T-helper 22 cell (primary cell): ENCODE results near the gene NFYC.
A peak's percentile ranks its signal among the peaks of the same experiment; 100 is the strongest.
"Not testable (repeated sequence)": the region's sequence is repeated elsewhere in the genome, so short reads cannot be mapped to it uniquely, and the experiment has no call there.

Experiments
- DNase-seq: peaks from one replicate; pipeline ENCODE4 v3.0.0-alpha.2; 2020; ENCODE audit warnings: low read depth

NFYC gene

GRCh38 chr1:40706626-40707025 is 15.1 kb downstream of the NFYC start:
- no peak for DNase-seq

GRCh38 chr1:40708750-40709099 is 17.2 kb downstream of the NFYC start:
- no peak for DNase-seq

DNA sequence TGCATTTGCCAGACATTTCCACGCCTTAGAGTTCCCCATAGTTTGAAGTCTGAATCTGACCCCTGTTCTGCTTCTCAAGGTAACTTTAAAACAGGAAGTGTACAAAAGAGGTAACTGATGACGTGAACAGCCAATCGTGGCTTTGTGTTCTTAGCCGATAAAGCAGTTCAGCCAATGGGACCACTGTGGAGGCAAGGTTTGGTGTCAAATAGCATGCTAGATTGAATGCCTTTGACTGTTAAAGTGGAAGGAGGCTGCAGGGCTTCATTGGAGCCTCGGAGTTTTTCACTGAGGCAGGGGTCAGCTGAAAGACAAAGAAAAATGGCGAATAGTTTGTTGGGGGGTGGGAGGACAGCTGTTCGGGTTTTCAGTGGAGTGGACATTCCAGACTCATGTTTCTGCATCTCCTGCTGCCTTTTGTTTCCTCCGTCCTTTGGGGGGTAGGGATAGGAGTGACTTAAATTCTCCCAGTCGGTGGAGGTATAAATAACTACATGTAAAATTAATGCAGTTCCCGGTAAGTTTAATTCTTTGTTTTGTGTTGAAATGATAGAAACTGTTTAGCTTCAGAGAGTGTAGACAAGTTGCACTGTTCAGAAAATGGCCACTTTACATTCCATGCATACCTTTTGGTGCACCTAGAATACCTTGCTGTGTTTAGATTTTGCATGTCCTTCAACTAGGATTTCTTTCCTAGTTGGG is 17.7 kb downstream of the NFYC start:
- DNase-seq, result peak; percentile 67

- no peak for DNase-seq
Observed at GRCh38 chr1:40709802-40710278, 18.3 kb downstream of the NFYC start.

DNA sequence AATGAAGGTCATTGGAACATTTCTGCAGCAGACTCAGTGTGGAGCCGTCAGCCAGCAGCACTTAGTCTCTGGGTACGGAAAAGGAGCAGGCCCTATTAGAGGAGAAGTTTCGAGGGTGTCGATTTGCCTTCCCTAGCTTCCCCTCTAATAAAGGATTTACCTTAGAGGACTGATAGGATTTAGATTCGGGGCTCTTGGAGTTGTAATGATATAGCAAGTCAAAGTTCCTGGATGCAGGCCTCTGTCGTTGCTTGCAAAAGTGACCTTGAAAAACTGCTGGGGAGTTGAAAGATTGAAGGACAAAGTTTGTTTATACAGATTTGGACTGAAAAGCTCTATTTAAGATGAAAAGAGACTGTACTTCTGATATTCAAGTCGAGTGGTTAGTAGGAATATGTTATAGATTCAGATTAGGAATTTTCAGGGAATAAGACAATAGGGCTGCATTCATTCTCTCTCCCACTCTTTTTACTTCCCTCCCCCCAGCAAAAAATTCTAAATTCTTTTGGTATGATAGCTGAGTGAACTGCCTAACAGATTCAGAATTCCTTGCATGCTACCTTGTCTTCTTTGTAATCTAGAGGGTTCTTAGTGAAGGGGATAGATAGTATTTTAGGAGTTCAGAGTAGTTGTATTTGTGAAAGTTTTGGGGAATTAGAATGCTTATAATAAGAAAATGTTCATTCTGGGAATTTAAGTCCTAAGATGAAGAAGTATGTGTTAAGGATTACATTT is 19.2 kb downstream of the NFYC start:
- no peak for DNase-seq

DNA sequence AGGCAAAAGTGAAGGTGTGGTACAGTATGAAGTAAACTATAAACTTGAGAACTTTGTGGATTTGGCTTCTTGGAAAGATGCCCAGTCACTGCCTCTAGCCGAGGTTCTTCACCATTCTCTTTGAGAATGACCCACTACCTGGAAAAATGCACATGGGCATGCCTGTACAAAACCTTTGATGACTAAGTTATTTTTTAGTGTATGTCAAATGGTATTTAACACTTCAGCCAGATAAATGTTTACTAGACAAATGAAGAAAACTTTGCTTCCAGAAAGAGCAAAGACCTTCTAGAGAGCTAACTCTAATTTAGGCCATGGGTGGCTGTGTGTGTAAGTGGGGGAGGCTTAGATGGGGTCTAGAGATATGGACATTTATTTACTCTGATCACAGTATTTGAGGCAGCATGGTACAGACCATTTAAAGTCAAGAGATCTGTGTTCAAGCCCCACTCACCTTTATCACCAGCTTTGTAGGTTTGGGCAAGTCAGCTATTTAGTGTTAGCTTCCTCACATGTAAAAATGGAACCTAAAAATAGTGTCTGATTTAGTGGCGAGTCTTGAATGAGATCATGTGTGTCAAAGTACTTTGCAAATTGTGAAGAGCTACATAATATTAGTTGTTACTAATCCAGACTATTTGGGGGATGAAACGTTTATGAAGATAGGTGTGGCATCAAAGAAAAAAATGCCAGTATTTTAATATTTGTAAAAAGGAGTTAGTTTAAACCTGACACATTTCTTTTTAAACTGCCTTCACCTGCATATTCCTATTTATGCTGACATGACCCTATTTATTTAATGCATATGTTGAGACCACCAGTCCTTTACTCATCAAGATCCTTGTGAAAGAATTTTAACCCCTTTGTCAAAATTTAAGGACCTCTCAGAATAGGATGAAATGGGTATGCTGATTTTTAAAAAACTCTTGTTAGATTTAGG is 20.2 kb downstream of the NFYC start:
- no peak for DNase-seq

DNA sequence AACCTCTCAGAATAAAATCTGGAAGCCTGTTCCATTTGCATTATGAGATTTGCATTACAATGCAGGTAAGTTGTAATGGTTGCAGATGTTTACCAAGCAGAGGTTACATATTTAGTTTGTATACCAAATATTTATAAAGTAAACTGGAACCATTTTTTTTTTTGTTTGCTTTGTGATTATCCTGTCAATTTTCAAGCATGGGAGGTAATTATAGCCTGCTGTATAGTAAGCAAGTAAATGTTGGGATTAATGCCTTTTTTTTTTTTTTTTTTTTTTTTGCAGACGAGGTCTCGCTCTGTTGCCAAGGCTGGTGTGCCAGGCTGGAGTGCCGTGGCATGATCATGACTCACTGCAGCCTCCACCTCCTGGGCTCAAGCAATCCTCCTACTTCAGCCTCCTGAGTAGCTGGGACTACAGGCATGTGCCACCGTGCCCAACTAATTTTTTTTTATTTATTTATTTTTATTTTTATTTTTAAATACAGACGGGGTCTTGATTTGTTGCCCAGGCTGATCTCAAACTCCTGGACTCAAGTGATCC is 21.0 kb downstream of the NFYC start:
- DNase-seq, result no peak

DNA sequence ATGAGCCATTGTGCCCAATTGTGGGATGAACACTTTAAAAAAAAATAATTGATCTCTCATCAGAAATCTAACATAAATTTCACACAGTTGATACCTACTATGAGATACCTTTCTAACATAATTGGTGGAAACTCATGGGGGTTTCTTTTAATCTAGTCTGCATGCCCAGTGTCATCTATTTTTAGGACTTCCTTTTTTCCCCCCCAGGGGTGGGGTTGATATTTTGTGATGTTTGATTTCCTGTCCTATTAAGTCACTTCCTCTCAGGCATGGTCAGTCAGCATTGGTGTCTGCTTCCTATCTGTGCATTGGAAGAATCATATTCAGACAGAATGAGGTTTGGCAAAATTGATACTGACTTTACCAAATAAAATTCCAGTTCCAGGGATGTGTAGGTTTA is 21.5 kb downstream of the NFYC start:
- no peak for DNase-seq

DNA sequence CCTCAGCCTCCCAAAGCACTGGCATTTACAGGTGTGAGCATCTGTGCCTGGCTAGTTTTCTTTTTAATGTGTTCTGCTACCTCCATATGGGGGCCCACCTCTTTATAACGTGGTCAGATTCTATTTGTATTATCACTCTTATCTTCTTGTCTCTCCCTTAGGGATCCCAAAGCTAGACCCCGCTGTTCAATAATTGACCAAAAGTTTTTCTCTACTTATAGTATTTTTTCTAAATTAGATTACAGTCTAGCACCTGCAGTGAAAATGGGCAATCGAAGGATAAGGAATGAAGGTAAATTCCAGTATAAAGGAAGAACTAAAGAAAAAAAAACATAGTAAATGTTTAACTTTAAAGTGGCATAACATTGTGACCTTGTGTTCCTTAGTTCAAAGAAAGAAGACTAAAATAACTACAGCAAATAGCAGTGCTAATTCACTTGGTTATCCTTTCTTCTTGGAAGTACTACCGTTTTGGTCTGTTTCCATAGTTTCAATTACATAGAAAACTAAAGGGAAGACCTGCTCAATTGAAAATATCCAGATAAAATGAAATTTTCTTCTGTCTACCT is 24.1 kb downstream of the NFYC start:
- no peak for DNase-seq

GRCh38 chr1:40717065-40717464 is 25.6 kb downstream of the NFYC start:
- no peak for DNase-seq

DNA sequence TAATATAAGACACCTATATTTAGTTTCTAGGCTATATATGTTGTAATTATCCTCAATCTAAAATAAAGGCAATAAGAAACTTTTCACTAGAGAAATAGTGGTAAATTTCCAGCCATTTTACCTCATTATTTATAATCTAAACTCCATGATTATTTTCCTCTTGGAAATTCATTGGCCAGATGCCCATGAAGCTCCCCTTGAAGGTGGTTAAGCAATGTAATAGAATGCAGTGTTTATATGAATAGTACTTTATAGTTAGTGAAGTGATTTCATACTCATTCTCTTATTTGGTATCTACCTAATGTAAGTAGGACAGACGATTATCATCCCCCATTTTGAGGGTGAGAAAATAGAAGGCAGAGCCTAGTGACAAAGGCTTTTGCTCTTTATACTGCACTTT is 26.5 kb downstream of the NFYC start:
- DNase-seq, result no peak

GRCh38 chr1:40720493-40720892 is 29.0 kb downstream of the NFYC start:
- no peak for DNase-seq

DNA sequence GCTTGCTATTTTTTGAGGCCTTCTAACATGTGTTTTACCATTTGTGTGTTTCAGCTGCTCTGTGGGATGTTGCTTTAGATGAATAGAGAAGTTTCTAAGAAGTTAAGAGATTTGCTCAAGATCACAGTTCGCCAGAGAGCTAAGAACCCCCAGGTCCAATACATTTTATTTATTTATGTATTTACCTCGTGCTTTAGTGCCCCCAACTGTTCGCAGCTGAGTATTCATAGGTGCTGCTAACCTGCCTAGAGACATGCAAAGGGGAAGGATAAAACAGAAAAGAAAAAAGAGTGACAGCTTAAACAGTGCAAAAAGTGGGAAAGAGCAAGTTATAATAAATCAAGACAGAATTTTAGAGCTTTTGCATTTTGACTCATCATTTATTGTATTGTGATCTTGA is 31.1 kb downstream of the NFYC start:
- DNase-seq, result no peak

GRCh38 chr1:40723196-40723955 is 31.9 kb downstream of the NFYC start:
- DNase-seq, result no peak

GRCh38 chr1:40727662-40728061 is 36.2 kb downstream of the NFYC start:
- not testable (repeated sequence) for DNase-seq

DNA sequence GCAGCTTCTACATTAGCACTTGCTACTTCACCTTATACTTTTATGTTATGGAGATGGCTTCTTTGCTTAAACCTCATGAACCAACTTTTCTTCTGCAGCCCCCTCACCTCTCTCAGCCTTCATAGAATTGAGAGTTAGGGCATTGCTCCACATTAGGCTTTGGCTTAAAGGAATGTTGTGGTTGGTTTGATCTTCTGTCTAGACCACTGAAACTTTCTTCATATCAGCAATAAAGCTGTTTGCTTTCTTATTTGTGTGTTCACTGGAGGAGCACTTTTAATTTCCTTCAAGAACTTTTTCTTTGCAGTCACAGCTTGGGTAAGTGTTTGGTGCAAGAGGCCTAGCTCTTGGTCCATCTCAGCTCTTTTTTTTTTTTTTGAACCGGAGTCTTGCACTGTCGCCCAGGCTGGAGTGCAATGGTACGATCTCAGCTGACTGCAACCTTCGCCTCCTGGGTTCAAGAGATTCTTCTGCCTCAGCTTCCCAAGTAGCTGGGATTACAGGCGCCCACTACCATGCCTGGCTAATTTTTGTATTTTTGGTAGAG is 37.9 kb downstream of the NFYC start:
- not testable (repeated sequence) for DNase-seq

- DNase-seq, result no peak
Observed at GRCh38 chr1:40732756-40733301, 41.3 kb downstream of the NFYC start.

DNA sequence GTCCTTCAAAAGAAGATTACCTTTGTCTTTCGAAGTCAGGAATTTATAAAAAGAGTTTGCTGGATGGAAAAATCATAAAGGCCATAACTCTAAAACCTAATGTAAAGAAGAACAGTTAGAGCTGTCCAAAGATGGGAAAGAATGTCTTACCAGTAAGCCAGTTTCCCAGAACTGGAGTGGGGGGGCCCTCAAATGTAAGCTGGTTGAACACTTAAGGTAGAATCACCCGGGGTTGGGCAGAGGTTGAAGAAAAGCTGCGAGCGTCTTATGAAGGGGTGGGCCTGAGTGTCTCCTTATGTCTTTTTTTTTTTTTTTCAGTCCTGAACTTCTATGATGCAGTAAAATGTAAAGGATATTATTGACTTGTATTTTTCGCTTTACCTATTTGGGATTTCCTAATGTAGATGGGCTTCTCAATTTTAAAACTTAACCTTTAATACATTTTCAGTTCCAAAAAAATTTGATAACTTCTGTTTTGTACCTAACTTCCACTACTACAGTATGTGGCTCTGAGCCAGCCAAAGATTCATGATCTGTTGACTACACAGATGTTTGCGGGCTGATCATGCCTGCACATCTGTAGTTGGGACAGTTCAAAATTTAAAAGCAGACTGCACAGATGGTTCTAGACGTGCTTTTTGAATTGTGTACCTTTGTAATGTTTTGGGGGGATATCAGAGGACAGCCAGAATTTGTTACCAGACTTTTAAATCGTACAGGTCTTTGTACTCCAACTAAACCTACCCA is 43.6 kb downstream of the NFYC start:
- no peak for DNase-seq

- DNase-seq, result no peak
Observed at GRCh38 chr1:40736085-40736531, 44.6 kb downstream of the NFYC start.

DNA sequence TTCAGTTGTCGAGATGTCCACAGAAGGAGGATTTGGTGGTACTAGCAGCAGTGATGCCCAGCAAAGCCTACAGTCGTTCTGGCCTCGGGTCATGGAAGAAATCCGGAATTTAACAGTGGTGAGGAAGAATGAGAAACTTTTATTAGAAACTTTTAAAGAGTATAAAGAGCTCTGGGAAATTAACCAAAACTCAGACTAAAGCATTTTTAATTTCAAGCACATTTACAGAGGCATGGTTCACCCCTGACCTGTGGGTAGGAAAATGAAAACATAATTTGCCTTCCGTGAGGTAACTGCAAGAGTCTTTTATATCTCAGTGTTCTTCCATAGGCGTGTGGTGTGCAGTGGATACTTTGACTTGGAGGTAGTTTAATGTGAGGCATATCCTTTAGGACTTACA is 47.3 kb downstream of the NFYC start:
- no peak for DNase-seq
